NCI-H2171 (cell line): ENCODE measurements around the gene STXBP5.

Experiments used
- DNase-seq: peaks from one replicate; lab custom pipeline; 2025; lab: John Stamatoyannopoulos, UW

The STXBP5 gene

GRCh38 chr6:147381712-147382111, 177.5 kb downstream of the STXBP5 start:
- DNase-seq, result no peak

- DNase-seq, result no peak
Measured at GRCh38 chr6:147382945-147383554, 178.8 kb downstream of the STXBP5 start.

GRCh38 chr6:147384029-147384428, 179.8 kb downstream of the STXBP5 start:
- DNase-seq, result no peak

- DNase-seq, result no peak
Measured at GRCh38 chr6:147384737-147385710, 180.8 kb downstream of the STXBP5 start.

- no peak for DNase-seq
Measured at GRCh38 chr6:147389463-147389862, 185.2 kb downstream of the STXBP5 start.

- DNase-seq, result peak; percentile 20
Measured at GRCh38 chr6:147390909-147391536, 186.8 kb downstream of the STXBP5 start.

GRCh38 chr6:147392917-147393625, 188.9 kb downstream of the STXBP5 start:
- DNase-seq, result no peak

- DNase-seq, result no peak
Measured at GRCh38 chr6:147395158-147395557, 190.9 kb downstream of the STXBP5 start.

GRCh38 chr6:147397306-147397705, 193.1 kb downstream of the STXBP5 start:
- DNase-seq, result no peak

GRCh38 chr6:147400968-147401367, 196.8 kb downstream of the STXBP5 start:
- DNase-seq, result no peak

GRCh38 chr6:147401779-147402178, 197.6 kb downstream of the STXBP5 start:
- no peak for DNase-seq

- DNase-seq, result no peak
Measured at GRCh38 chr6:147406783-147407182, 202.6 kb downstream of the STXBP5 start.

GRCh38 chr6:147407571-147407970, 203.4 kb downstream of the STXBP5 start:
- DNase-seq, result no peak

- no peak for DNase-seq
Measured at GRCh38 chr6:147416622-147417021, 212.4 kb downstream of the STXBP5 start.

GRCh38 chr6:147417954-147418353, 213.7 kb downstream of the STXBP5 start:
- DNase-seq, result no peak

GRCh38 chr6:147418523-147418922, 214.3 kb downstream of the STXBP5 start:
- DNase-seq, result no peak

- DNase-seq, result no peak
Measured at GRCh38 chr6:147421903-147422302, 217.7 kb downstream of the STXBP5 start.

GRCh38 chr6:147423111-147423510, 218.9 kb downstream of the STXBP5 start:
- DNase-seq, result no peak

- DNase-seq, result no peak
Measured at GRCh38 chr6:147429794-147430193, 225.6 kb downstream of the STXBP5 start.

GRCh38 chr6:147430811-147431210, 226.6 kb downstream of the STXBP5 start:
- no peak for DNase-seq

GRCh38 chr6:147434076-147434475, 229.9 kb downstream of the STXBP5 start:
- DNase-seq, result no peak

- DNase-seq, result no peak
Measured at GRCh38 chr6:147434516-147434915, 230.3 kb downstream of the STXBP5 start.
